OCI-LY3 (cell line): ENCODE results near the gene IL22RA2.

ENCODE experiments used
- CTCF ChIP-seq: fragments of 200-600, 300-600 bp; sonication (generic); IDR thresholded peaks from 2 replicates; pipeline ENCODE4 v1.5.1; 2014; ENCODE audit warnings: antibody characterized with exemption, low read length, low read depth
- EZH2phosphoT487 ChIP-seq: fragments of 200-600 bp; shearing (Covaris generic); IDR thresholded peaks from 2 replicates; pipeline ENCODE4 v1.6.1; 2018; ENCODE audit warnings: antibody characterized with exemption, mixed run types, low read depth

GRCh38 chr6:137162692-137163306 lies 10.6 kb downstream of the IL22RA2 start:
- TF ChIP-seq CTCF: no peak
- TF ChIP-seq EZH2phosphoT487: no peak
